Gastroesophageal sphincter (tissue), 3 donors: ENCODE measurements around the gene EPC1.

Experiments used
- POLR2A ChIP-seq, 2 donors: fragments of 450-650 bp; IDR thresholded peaks; one replicate each; pipeline ENCODE4 v1.6.1; 2017; ENCODE audit warnings: antibody characterized with exemption in 2 of 2, mild to moderate bottlenecking in 2 of 2, moderate library complexity in 1 of 2
- POLR2AphosphoS5 ChIP-seq: sonication (generic); formaldehyde crosslinking; IDR thresholded peaks from one replicate; pipeline ENCODE4 v1.6.1; 2017; ENCODE audit warnings: antibody characterized with exemption
- TF ChIP-seq, protein P1 (sequence below), 4 experiments: fragments of 200-600 bp in 2 of 4; fragments of 450-650 bp in 2 of 4; sonication (generic) in 1 of 4; IDR thresholded peaks; one replicate each; pipeline ENCODE4 v1.5.1; 2017 to 2019; ENCODE audit warnings: antibody characterized with exemption in 4 of 4, mild to moderate bottlenecking in 2 of 4, moderate library complexity in 2 of 4

DNA sequence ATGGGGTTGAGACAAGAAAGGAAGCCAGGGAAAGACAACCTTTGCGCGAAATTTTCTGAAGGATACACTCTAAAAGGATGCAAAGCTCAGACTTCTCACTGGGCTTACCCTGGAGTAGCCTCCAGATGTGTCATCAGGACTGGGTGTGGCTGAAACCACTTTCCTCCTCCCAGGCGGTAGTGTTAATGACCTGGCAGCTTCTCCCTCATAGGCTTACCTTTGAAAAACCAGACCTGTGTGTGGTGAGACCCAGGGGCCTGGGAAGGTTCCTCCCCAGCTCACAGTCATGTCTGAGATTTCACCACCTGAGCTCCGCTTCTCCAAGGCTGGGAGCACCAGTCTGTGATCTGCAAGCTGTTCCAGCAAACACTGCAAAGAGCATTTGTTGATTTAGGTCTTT is 93.7 kb downstream of the EPC1 start:
- TF ChIP-seq POLR2AphosphoS5 = no peak
- TF ChIP-seq POLR2A (IDR thresholded peaks at IDR 0.05) = no peak
- TF ChIP-seq, protein P1, sequence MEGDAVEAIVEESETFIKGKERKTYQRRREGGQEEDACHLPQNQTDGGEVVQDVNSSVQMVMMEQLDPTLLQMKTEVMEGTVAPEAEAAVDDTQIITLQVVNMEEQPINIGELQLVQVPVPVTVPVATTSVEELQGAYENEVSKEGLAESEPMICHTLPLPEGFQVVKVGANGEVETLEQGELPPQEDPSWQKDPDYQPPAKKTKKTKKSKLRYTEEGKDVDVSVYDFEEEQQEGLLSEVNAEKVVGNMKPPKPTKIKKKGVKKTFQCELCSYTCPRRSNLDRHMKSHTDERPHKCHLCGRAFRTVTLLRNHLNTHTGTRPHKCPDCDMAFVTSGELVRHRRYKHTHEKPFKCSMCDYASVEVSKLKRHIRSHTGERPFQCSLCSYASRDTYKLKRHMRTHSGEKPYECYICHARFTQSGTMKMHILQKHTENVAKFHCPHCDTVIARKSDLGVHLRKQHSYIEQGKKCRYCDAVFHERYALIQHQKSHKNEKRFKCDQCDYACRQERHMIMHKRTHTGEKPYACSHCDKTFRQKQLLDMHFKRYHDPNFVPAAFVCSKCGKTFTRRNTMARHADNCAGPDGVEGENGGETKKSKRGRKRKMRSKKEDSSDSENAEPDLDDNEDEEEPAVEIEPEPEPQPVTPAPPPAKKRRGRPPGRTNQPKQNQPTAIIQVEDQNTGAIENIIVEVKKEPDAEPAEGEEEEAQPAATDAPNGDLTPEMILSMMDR (IDR thresholded peaks at IDR 0.05) = no peak
